OCI-LY3 (cell line): ENCODE data around the gene FRMD4B.

Experiments
- EZH2phosphoT487 ChIP-seq: fragments of 200-600 bp; shearing (Covaris generic); IDR thresholded peaks from 2 replicates; pipeline ENCODE4 v1.6.1; 2018; ENCODE audit warnings: antibody characterized with exemption, mixed run types, low read depth
- TF ChIP-seq, protein P1 (sequence below): fragments of 200-600, 300-600 bp; sonication (generic); IDR thresholded peaks from 2 replicates; pipeline ENCODE4 v1.5.1; 2014; ENCODE audit warnings: antibody characterized with exemption, low read length, low read depth

- TF ChIP-seq, protein P1, sequence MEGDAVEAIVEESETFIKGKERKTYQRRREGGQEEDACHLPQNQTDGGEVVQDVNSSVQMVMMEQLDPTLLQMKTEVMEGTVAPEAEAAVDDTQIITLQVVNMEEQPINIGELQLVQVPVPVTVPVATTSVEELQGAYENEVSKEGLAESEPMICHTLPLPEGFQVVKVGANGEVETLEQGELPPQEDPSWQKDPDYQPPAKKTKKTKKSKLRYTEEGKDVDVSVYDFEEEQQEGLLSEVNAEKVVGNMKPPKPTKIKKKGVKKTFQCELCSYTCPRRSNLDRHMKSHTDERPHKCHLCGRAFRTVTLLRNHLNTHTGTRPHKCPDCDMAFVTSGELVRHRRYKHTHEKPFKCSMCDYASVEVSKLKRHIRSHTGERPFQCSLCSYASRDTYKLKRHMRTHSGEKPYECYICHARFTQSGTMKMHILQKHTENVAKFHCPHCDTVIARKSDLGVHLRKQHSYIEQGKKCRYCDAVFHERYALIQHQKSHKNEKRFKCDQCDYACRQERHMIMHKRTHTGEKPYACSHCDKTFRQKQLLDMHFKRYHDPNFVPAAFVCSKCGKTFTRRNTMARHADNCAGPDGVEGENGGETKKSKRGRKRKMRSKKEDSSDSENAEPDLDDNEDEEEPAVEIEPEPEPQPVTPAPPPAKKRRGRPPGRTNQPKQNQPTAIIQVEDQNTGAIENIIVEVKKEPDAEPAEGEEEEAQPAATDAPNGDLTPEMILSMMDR, result no peak
- no peak for TF ChIP-seq EZH2phosphoT487
Observed at GRCh38 chr3:69353088-69353478, 32.8 kb downstream of the FRMD4B start.
